Endothelial cell (in vitro differentiated cells): Measurements from ENCODE around the gene GRIP1. TPM values are rescaled to one million over a fixed set of nuclear protein-coding genes. Genes with fewer than 3 reads are reported as not detected.

ENCODE experiments used
- DNase-seq: peaks from one replicate; pipeline ENCODE4 v3.0.0; 2021; ENCODE audit warnings: low spot score
- H3K27ac Mint-ChIP-seq: one replicate; pipeline ENCODE4 v1.8.0; 2021; ENCODE audit warnings: mixed read lengths, inconsistent platforms; ENCODE audit not compliant: unreplicated experiment
- H3K27me3 Mint-ChIP-seq: one replicate; pipeline ENCODE4 v1.8.0; 2021; ENCODE audit warnings: mild to moderate bottlenecking, moderate library complexity, mixed read lengths, inconsistent platforms; ENCODE audit not compliant: unreplicated experiment
- H3K36me3 Mint-ChIP-seq: one replicate; pipeline ENCODE4 v1.8.0; 2021; ENCODE audit warnings: mild to moderate bottlenecking, low read depth, mixed read lengths, inconsistent platforms; ENCODE audit not compliant: unreplicated experiment
- H3K4me1 Mint-ChIP-seq: one replicate; pipeline ENCODE4 v1.8.0; 2021; ENCODE audit warnings: mild to moderate bottlenecking, mixed read lengths, inconsistent platforms; ENCODE audit not compliant: unreplicated experiment
- H3K4me3 Mint-ChIP-seq: one replicate; pipeline ENCODE4 v1.8.0; 2021; ENCODE audit warnings: mild to moderate bottlenecking, mixed read lengths, inconsistent platforms; ENCODE audit not compliant: unreplicated experiment
- H3K9me3 Mint-ChIP-seq: one replicate; pipeline ENCODE4 v1.8.0; 2021; ENCODE audit warnings: mixed read lengths, inconsistent platforms; ENCODE audit not compliant: unreplicated experiment
- total RNA-seq: library from RNA; stranded (reverse); fragmentation: NEBNext Ultra II Directional; extraction: Animal tissue kit (Norgen Biotek cat#: 25700); gene quantifications from one replicate; pipeline ENCODE4 v1.2.1, GENCODE V29; 2021; ENCODE audit not compliant: unreplicated experiment
- TF ChIP-seq, protein P1 (sequence below): fragments of 200-600 bp; sonication (generic); IDR thresholded peaks from one replicate; pipeline ENCODE4 v1.5.0; 2021; ENCODE audit warnings: antibody characterized with exemption; ENCODE audit not compliant: unreplicated experiment

GRIP1 gene
- total RNA-seq, 1 donor from 2014 or later, result 36.2 TPM

- TF ChIP-seq, protein P1, sequence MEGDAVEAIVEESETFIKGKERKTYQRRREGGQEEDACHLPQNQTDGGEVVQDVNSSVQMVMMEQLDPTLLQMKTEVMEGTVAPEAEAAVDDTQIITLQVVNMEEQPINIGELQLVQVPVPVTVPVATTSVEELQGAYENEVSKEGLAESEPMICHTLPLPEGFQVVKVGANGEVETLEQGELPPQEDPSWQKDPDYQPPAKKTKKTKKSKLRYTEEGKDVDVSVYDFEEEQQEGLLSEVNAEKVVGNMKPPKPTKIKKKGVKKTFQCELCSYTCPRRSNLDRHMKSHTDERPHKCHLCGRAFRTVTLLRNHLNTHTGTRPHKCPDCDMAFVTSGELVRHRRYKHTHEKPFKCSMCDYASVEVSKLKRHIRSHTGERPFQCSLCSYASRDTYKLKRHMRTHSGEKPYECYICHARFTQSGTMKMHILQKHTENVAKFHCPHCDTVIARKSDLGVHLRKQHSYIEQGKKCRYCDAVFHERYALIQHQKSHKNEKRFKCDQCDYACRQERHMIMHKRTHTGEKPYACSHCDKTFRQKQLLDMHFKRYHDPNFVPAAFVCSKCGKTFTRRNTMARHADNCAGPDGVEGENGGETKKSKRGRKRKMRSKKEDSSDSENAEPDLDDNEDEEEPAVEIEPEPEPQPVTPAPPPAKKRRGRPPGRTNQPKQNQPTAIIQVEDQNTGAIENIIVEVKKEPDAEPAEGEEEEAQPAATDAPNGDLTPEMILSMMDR, result peak; percentile 77
- no peak overlapping the region for H3K27ac Mint-ChIP-seq
- no peaks in the 10 kb centered on the region for H3K4me1 Mint-ChIP-seq
- H3K9me3 Mint-ChIP-seq, result no peaks in the 10 kb centered on the region
- DNase-seq, result peak; percentile 12
- no peaks in the 10 kb centered on the region for H3K36me3 Mint-ChIP-seq
- H3K27me3 Mint-ChIP-seq, result no peaks in the 10 kb centered on the region
- no peak overlapping the region for H3K4me3 Mint-ChIP-seq
These were observed 15.1 kb upstream of the GRIP1 start for GRCh38 chr12:66693901-66694513.

DNA sequence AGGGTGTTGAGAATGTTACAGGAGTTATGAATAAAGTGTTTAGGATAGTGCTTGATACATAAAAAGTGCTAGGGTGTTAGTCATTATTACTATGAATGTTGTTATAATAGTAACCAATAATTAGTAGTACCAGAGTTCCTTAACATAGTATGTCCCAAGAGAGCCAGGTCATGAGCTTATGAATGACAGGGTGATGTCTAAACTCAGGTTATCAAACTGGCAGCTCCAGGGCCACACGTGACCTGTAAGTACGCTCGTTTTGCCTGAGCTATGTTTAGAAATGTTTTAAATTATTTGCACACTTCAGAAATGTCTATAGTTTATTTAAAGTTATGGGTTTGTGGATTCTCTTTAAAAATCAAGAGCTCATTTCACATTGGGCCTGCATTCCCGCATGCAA is 14.1 kb upstream of the GRIP1 start:
- Mint-ChIP-seq H3K9me3 (no peaks in the 10 kb centered on the region), H3K4me3 (no peak overlapping the region), H3K36me3 (no peaks in the 10 kb centered on the region), H3K27ac (no peak overlapping the region), H3K4me1 (no peaks in the 10 kb centered on the region), H3K27me3 (no peaks in the 10 kb centered on the region)
- TF ChIP-seq, protein P1, result no peak
- no peak for DNase-seq

- Mint-ChIP-seq H3K27ac (no peak overlapping the region), H3K36me3 (no peaks in the 10 kb centered on the region), H3K4me3 (no peak overlapping the region), H3K27me3 (no peaks in the 10 kb centered on the region), H3K9me3 (no peaks in the 10 kb centered on the region), H3K4me1 (no peaks in the 10 kb centered on the region)
- TF ChIP-seq, protein P1, result no peak
- no peak for DNase-seq
These were observed 13.3 kb upstream of the GRIP1 start for GRCh38 chr12:66692170-66692569.

DNA sequence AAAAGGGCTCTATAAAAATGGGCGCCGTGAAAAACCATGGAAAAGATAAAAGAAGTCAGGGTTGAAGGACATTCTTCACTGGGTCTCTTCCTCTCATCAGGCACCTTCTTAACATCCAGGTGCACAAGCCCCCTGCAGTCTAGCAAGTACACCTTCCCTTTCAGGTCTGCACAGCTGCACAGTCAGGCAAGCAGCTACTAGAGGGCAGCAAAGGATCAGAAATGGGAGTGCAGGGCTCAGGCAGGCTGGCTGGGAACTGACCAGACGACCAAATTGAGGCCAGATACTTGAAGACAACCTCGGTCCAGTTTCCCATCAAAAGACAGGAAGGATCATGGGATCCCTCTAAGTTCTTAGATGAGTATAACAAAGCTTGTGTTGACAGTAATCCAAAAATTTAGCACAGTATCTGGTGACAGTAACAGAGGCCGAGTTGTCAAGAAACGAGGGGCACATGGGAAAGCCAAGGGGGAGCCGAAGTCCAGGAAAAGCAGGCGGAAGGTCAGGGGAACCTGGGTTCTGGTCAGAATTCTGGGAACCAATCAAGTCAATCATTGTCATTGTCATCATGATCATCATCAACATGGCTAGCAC is 10.1 kb upstream of the GRIP1 start:
- TF ChIP-seq, protein P1, result peak; percentile 15
- H3K27me3 Mint-ChIP-seq, result no peaks in the 10 kb centered on the region
- peak; percentile 68 for DNase-seq
- H3K27ac Mint-ChIP-seq, result no peak overlapping the region
- H3K4me1 Mint-ChIP-seq, result no peaks in the 10 kb centered on the region
- no peaks in the 10 kb centered on the region for H3K9me3 Mint-ChIP-seq
- no peak overlapping the region for H3K4me3 Mint-ChIP-seq
- no peaks in the 10 kb centered on the region for H3K36me3 Mint-ChIP-seq

GRCh38 chr12:66684222-66684621 is 5.3 kb upstream of the GRIP1 start:
- Mint-ChIP-seq H3K4me1 (no peaks in the 10 kb centered on the region), H3K27ac (no peak overlapping the region), H3K4me3 (no peak overlapping the region), H3K36me3 (no peaks in the 10 kb centered on the region), H3K9me3 (no peaks in the 10 kb centered on the region), H3K27me3 (no peaks in the 10 kb centered on the region)
- no peak for DNase-seq
- TF ChIP-seq, protein P1, result no peak
